T-helper 1 cell treated with Interleukin-12 subunit alpha and Interleukin-12 subunit beta and Interleukin-4 antibody, amounts not matched to agents 30 μg/mL and 1 μg/mL, for 36 hours (primary cell): Measurements from ENCODE around the gene GCHFR.
A peak's percentile ranks its signal among the peaks of the same experiment; 100 is the strongest.

Experiments
- H3K27ac Mint-ChIP-seq: one replicate; pipeline ENCODE4 v1.8.0; 2021; ENCODE audit warnings: mild to moderate bottlenecking, mixed read lengths
- H3K27me3 Mint-ChIP-seq: one replicate; pipeline ENCODE4 v1.8.0; 2021; ENCODE audit warnings: low read depth, mixed read lengths
- H3K36me3 Mint-ChIP-seq: one replicate; pipeline ENCODE4 v1.8.0; 2021; ENCODE audit warnings: low read depth, mixed read lengths
- H3K4me1 Mint-ChIP-seq: one replicate; pipeline ENCODE4 v1.8.0; 2021; ENCODE audit warnings: low read depth, mixed read lengths
- H3K4me3 Mint-ChIP-seq: one replicate; pipeline ENCODE4 v1.8.0; 2021; ENCODE audit warnings: mild to moderate bottlenecking, moderate library complexity, mixed read lengths
- H3K9me3 Mint-ChIP-seq: one replicate; pipeline ENCODE4 v1.8.0; 2021; ENCODE audit warnings: mixed read lengths

The GCHFR gene

DNA sequence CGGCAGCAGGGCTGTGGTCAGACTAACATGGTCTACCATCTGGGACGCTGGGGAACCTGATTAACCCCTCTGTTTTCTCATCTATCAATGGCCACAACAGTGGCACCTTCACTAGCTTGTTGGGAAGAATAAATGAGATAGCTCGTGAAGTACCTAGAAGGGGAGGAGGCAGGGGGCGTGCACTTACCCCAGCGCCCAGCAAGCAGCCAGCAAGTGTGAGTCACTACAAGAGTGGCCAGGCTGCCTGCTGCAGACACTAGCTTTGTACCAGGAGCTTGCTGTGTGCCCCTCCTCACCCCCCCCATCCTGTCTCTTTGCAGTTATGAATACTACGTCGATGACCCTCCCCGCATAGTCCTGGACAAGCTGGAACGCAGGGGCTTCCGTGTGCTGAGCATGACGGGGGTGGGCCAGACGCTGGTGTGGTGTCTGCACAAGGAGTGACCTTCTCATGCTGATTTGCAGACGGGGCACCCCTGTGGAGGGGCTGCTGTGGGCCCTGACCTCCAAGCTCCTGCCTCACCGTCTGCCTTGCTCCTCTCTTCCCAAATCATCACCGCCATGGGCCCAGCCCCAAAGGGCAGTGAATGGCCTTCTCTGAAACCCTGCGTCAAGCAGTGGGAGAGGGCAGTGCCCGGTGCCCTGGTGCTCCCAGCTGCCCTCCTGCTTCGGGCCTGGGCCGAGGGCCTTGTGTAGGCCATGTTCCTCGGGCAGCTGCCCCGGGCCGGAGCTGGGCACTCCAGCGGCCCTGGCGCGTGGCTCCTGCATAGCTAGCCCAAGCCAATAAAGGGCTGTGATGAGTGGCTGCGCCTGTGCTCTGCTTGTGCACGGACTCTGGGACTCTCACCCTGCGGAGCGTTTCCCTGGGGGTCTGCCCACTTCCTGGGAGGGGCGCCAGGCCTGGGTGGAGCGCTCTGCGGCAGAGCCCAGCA, 3.3 kb downstream of the GCHFR start:
- Mint-ChIP-seq H3K27me3 (no peaks in the 10 kb centered on the region), H3K9me3 (no peaks in the 10 kb centered on the region), H3K4me1 (peaks cover 32% of the 10 kb centered on the region), H3K36me3 (peaks cover 7% of the 10 kb centered on the region), H3K4me3 (no peak overlapping the region), H3K27ac (no peak overlapping the region)

DNA sequence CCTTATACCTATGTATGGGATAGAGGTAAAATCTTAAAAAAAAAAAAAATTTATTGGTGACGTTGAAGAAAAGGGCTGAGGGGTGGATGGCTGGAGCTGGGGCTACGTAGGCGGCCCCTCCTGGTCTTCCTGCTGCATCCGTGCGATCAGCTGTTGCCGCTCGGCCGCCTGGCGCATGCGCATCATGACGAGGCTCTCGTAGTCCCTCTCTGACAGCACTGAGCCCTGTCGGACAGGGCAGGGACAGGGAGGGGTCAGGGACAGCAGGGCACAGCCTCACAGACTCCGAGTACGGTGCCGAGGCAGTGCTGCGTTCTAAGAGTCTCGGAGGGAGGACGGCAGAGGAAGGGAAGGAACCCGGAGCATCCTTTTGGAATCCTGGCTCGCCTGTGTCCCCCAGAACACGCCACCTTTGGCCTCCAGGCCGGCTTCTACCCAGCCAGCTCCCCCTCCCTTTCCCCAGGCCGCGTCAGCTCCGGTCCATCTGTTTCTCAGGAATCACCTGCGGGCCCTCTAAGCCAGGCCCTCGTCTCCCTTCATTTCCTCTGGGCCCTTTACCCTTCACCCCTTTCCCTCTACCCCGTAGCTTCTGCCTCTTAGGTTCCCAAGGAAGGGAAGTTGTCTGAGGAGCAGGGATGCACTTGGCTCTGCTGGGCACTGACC, 4.1 kb downstream of the GCHFR start:
- no peak overlapping the region for H3K4me3 Mint-ChIP-seq

DNA sequence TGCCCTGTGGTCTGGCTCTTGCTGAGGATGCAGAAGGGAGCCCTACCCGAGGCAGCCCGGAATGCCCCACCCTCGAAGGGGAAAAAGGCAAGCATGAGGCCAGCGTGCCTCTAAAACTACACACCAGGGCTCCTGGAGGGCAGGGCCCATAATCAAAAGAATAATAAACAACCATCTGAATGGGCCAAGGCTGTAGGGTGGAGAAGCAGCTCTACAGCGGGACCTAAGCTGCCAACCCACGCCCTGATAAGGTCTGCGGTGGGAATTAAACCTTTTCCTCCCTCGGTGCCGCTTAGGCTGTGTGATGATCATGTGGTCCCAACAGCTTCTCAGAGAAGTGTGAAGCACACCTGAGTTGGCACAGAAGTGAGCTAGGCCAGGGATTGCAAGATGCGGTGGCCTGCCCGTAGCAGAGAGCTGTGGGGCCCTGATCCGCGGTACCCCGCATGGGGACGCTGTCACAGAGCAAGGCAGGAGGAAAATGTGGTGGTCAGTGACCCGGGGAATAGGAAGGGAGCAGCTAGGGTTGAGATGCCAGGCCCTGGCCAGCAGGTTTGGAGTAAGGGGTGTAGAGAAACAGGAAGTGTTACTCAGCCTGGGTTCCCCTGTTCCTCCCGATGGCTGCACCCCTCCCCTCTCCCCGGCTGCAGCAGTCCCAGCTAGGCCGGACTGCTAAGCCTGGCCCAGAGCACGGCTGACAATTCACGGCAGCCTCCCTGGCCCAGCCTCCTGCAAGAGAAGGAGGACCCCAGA, 4.8 kb downstream of the GCHFR start:
- peak overlapping the region; percentile 33 for H3K4me3 Mint-ChIP-seq
- H3K4me1 Mint-ChIP-seq, result peaks cover 27% of the 10 kb centered on the region
- peaks cover 11% of the 10 kb centered on the region for H3K36me3 Mint-ChIP-seq
- no peaks in the 10 kb centered on the region for H3K9me3 Mint-ChIP-seq
- H3K27ac Mint-ChIP-seq, result peak overlapping the region; percentile 76
- H3K27me3 Mint-ChIP-seq, result no peaks in the 10 kb centered on the region

More for the DNA sequence above, 4.1 kb downstream of the GCHFR start:
- Mint-ChIP-seq H3K4me1 (peaks cover 29% of the 10 kb centered on the region), H3K9me3 (no peaks in the 10 kb centered on the region), H3K27me3 (no peaks in the 10 kb centered on the region), H3K27ac (no peak overlapping the region), H3K36me3 (peaks cover 8% of the 10 kb centered on the region)

DNA sequence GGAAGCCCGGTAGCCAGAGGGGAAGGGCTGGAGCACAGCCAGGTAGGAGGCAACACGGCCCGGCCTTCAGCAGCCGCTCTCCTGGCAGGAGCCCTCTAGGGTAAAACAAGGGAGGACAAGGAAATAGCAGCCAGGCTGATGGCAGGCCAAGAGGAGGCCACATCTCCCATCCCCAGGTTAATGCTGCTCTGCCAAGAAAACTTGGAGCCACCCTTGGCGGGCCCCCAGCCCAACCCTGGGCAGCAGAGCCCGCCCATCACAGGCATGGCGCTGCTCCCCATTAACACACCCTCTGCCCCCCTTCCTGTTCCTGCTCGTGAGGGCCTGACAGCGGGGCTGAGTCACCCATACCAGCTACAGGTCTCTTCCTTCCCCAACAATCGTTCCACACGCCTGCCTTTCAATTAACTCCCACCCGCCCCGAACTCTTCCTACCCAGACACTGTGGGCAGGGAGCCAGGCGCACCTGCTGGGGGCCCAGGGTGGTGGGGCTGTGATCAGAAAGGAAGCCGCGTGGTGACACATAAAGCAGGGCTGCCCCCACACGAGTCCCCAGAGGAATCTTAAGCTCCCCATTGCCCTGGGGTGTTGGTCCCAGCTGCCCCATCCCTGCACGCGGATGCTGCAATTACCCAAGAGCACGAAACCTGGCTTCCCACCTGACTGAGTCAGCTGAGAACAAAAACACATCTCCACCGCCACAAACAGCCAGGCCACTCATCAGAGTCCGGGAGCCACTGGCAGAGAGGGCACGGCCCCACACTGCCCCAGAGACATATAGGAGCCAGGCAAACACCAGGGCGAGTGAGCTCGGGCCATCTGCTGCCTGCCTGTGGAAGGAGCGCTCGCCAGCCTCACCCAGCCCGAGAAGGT, 5.6 kb downstream of the GCHFR start, which contains the start of gene C15orf62:
Gene C15orf62, plus strand, starts transcription at position 707 of the 873 bp plus-strand sequence. CDS start 516 bp downstream, outside the sequence.
- Mint-ChIP-seq H3K27ac (peak within 1 kb of the TSS; percentile 76), H3K9me3 (no peaks in the 10 kb centered on the region), H3K4me3 (peak within 1 kb of the TSS; percentile 41), H3K27me3 (no peaks in the 10 kb centered on the region), H3K36me3 (peaks cover 11% of the 10 kb centered on the region), H3K4me1 (peaks cover 24% of the 10 kb centered on the region)

GRCh38 chr15:40770147-40770721, 6.4 kb downstream of the GCHFR start:
- Mint-ChIP-seq H3K27me3 (no peaks in the 10 kb centered on the region), H3K9me3 (no peaks in the 10 kb centered on the region), H3K4me3 (no peak overlapping the region), H3K27ac (peak overlapping the region; percentile 76), H3K4me1 (peaks cover 20% of the 10 kb centered on the region), H3K36me3 (peaks cover 14% of the 10 kb centered on the region)

GRCh38 chr15:40771242-40771641, 7.4 kb downstream of the GCHFR start:
- Mint-ChIP-seq H3K9me3 (no peaks in the 10 kb centered on the region), H3K27me3 (no peaks in the 10 kb centered on the region), H3K4me1 (peaks cover 13% of the 10 kb centered on the region), H3K27ac (no peak overlapping the region), H3K4me3 (no peak overlapping the region), H3K36me3 (peaks cover 14% of the 10 kb centered on the region)

- H3K4me3 Mint-ChIP-seq, result no peak overlapping the region
- no peaks in the 10 kb centered on the region for H3K9me3 Mint-ChIP-seq
- H3K36me3 Mint-ChIP-seq, result peaks cover 17% of the 10 kb centered on the region
- H3K27ac Mint-ChIP-seq, result no peak overlapping the region
- no peaks in the 10 kb centered on the region for H3K27me3 Mint-ChIP-seq
- H3K4me1 Mint-ChIP-seq, result peaks cover 17% of the 10 kb centered on the region
Measured at GRCh38 chr15:40772014-40772413, 8.1 kb downstream of the GCHFR start.

DNA sequence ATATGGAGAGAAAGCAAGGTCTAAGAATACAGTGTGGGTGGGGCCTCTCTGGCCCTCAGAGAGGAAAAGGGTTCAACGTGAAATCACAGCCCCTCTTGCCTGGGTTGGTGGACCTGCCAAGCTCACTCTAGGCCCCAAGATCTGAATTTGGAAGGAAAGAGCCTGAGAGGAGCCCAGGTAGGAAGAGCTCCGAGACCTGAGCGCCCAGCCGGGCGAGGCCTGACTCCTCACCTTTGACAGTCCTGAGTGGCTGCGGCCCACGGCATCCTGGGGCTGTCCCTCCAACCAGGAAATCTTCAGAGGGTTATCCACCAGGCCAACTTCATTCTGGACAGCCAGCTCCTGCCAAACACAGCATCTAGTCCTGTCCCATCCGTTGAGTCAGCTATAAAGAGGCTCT, 9.6 kb downstream of the GCHFR start:
- peaks cover 15% of the 10 kb centered on the region for H3K36me3 Mint-ChIP-seq
- no peak overlapping the region for H3K4me3 Mint-ChIP-seq
- H3K9me3 Mint-ChIP-seq, result no peaks in the 10 kb centered on the region
- no peaks in the 10 kb centered on the region for H3K27me3 Mint-ChIP-seq
- H3K27ac Mint-ChIP-seq, result no peak overlapping the region
- peaks cover 14% of the 10 kb centered on the region for H3K4me1 Mint-ChIP-seq

- Mint-ChIP-seq H3K36me3 (peaks cover 16% of the 10 kb centered on the region), H3K27ac (no peak overlapping the region), H3K9me3 (no peaks in the 10 kb centered on the region), H3K27me3 (no peaks in the 10 kb centered on the region), H3K4me3 (no peak overlapping the region), H3K4me1 (peaks cover 12% of the 10 kb centered on the region)
Measured at GRCh38 chr15:40773902-40774301, 10.0 kb downstream of the GCHFR start.

DNA sequence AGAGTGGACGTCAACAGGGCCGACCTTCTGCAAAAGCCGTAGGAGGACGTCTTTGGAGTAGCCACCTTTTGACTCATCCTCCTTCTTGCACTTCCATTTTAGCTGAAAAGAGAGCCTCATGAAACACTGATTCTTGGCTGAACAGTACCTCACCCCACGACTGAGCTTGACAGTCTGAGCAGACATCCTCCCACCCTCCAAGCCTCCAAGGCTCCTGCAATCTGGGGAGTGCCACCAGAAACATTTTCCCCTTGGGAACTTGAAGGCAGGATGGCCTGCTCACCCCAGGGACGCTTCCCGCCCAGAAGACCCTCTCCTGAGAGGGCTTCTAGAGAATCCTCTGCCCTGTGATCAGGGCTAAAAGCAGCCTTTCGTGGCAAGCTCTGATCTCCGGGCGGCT, 11.1 kb downstream of the GCHFR start:
- Mint-ChIP-seq H3K27me3 (no peaks in the 10 kb centered on the region), H3K4me3 (no peak overlapping the region), H3K4me1 (peaks cover 7% of the 10 kb centered on the region), H3K9me3 (no peaks in the 10 kb centered on the region), H3K36me3 (peaks cover 17% of the 10 kb centered on the region), H3K27ac (no peak overlapping the region)

- no peaks in the 10 kb centered on the region for H3K27me3 Mint-ChIP-seq
- H3K4me1 Mint-ChIP-seq, result peaks cover 10% of the 10 kb centered on the region
- no peak overlapping the region for H3K4me3 Mint-ChIP-seq
- no peaks in the 10 kb centered on the region for H3K9me3 Mint-ChIP-seq
- H3K27ac Mint-ChIP-seq, result no peak overlapping the region
- peaks cover 17% of the 10 kb centered on the region for H3K36me3 Mint-ChIP-seq
Measured at GRCh38 chr15:40775740-40776536, 12.1 kb downstream of the GCHFR start.

DNA sequence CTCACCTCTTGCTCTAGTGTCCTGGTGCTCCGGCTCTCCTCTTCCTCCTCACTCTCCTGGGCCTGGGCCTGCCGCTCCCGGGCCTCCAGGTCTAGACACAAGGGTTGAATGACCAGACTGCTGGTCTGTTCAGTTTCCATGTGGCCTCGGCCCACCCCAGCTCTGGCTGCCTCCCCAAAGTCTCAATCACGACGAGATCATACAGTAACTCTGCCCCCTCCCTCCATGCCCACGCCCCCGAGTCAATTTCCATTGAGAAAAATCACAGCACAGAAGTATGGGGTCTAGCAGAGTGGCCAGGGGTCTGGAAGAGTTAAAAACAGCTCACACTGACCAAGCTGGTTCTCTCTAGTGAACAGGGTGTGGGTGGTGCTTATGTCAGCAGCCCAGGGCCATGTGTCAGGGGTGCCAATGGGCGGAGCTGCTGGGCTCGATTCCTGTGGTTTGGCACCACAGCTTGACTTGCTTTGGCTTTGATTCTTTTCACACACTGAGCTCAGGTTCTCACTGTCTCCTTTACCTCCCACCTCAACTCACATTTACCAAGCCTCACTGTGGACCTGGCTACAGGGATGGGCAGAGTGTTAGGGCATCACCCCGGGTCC, 12.8 kb downstream of the GCHFR start:
- H3K27me3 Mint-ChIP-seq, result no peaks in the 10 kb centered on the region
- H3K9me3 Mint-ChIP-seq, result no peaks in the 10 kb centered on the region
- peaks cover 17% of the 10 kb centered on the region for H3K36me3 Mint-ChIP-seq
- H3K4me1 Mint-ChIP-seq, result peaks cover 10% of the 10 kb centered on the region
- H3K4me3 Mint-ChIP-seq, result no peak overlapping the region
- H3K27ac Mint-ChIP-seq, result peak overlapping the region; percentile 12
